HG03097 (cell line): Measurements from ENCODE around the gene APOL1.

Source experiments
- ATAC-seq: cut with Tn5 transposase; IDR thresholded peaks from one replicate; pipeline ENCODE4 v1.9.1; 2021; ENCODE audit not compliant: unreplicated experiment, low FRiP score

APOL1 gene

DNA sequence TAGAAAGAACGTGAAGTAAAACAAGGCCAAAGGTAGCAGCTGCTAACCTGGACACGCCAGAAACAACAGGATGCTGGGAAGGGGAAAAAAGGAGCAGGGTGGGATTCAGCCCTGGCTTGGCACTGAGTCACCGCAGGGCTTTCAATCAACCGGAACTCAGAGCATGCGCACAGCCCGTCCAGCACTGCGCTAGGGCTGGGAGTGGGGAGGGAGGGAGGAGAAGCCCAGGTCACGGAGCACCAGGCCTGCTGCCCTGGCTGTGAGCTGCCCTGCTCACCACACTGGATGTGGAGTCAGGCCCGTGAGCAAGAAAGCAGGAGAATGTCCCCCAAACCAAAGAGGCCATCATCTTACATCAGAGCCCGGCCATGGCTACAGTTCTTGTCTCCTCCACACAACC is 51.5 kb downstream of the APOL1 start:
- no peak for ATAC-seq

- no peak for ATAC-seq
These were observed 52.9 kb downstream of the APOL1 start for GRCh38 chr22:36305813-36306212.

GRCh38 chr22:36306227-36306626 is 53.3 kb downstream of the APOL1 start:
- no peak for ATAC-seq

DNA sequence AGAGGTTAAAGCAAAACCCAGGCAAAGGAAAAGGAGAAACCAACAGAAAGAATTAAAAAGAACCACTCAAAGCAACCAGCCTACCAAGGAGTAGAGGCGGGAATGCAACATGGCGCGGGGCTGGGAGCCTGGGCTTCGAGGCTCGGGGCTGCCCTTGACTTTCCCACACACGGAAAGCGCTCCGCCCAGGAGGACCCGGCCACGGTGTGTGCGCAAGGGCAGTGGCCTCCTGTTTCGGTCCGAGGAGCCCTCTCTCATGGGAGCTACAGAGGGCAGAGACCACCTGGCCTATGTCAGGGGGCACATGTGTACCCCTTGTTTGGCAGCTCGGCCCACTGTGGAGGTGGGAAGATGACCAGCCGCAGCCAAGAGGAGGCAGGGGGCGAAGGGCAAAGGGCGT is 55.9 kb downstream of the APOL1 start:
- ATAC-seq = no peak

DNA sequence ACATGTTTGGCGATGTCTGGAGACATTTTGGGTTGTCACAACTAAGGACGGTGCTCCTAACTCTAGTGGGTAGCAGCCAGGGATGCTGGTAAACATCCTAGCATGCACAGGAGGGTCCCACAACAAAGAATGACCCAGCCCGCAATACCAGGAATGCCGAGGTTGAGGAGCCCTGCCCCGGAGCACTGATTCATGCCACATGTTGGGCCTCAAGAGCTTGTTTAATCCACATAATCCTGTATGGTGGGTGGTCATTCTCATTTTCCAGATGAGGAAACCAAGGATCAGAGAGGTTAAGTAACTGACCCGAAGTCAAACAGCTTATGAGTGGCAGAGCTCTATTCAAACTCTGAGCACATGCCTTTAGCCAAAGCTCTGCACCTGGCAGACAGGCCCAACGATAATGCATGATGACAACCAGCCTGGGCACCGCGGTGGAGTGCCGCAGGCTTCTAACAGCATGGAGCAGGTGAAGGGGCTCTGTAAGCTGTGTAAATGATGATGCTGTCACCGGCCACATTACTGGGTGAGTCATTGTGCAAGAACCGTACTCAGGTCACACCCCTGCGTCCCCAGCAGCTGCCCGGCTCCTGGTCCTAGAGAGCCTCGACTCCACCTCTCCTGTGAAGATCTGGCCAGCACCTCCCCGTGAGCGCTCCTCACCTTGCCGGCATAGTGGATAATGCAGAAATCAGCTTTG is 58.6 kb downstream of the APOL1 start:
- ATAC-seq = no peak

DNA sequence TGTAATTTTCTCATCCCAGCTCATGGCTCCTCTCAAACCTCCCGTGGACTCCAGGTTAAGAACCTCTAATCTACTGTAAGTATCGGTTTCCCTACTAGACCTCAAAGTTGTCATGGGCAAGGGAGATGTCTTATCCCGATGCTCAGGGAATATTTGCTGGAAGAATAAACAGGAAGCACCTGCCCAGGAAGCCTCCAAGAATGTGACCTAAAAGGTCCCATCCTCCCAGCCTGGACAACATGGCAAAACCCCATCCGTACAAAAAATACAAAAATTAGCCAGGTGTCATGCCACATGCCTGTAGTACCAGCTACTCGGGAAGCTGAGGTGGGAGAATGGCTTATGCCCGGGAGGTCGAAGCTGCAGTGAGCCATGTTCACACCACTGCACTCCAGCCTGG is 62.4 kb downstream of the APOL1 start:
- no peak for ATAC-seq

GRCh38 chr22:36316419-36316818 is 63.5 kb downstream of the APOL1 start:
- no peak for ATAC-seq
